IMR-90 (cell line): ENCODE results near the gene MRM2. TPM values are rescaled to one million over a fixed set of nuclear protein-coding genes. Genes with fewer than 3 reads are reported as not detected.
A peak's percentile ranks its signal among the peaks of the same experiment; 100 is the strongest.

Experiments used
- ATAC-seq: fragments of 200-7000 bp; cut with Tn5 transposase; 2 replicates; pipeline ENCODE4 v1.9.1; 2020; ENCODE audit warnings: low read depth, mild to moderate bottlenecking, moderate library complexity
- BruUV-seq: library from RNA; stranded (reverse); fragments of 400-500 nt; replicated peaks from 2 replicates; lab custom pipeline; 2021; lab: Mats Ljungman, UMichigan
- CTCF ChIA-PET: fragments of 300-600 bp; formaldehyde crosslinking; extraction: SDS; loops from one replicate; lab custom pipeline; 2021; ENCODE audit warnings: antibody characterized with exemption; lab: Yijun Ruan, JAX
- POLR2A ChIA-PET: fragments of 300-600 bp; sonication (Branson Sonifier 250); formaldehyde crosslinking; loops from one replicate; lab custom pipeline; 2022; ENCODE audit warnings: antibody characterized with exemption; ENCODE audit not compliant: unreplicated experiment; lab: Charles Lee
- DNase-seq: peaks from one replicate; pipeline ENCODE4 v3.0.0; 2013
- H2AFZ ChIP-seq: replicated peaks from 2 replicates; pipeline ENCODE3; 2013; ENCODE audit warnings: low read length, mild to moderate bottlenecking; ENCODE audit not compliant: poor library complexity
- H2AK5ac ChIP-seq: 2 replicates; pipeline ENCODE4 v1.6.1; 2013; ENCODE audit warnings: low read depth, low read length, inconsistent platforms
- H2AK9ac ChIP-seq: replicated peaks from 2 replicates; pipeline ENCODE3; 2013; ENCODE audit warnings: mild to moderate bottlenecking, low read depth, low read length, moderate library complexity; ENCODE audit not compliant: poor library complexity
- H2BK120ac ChIP-seq: 2 replicates; pipeline ENCODE4 v1.6.1; 2013; ENCODE audit warnings: low read depth, low read length, inconsistent platforms
- H2BK15ac ChIP-seq: 3 replicates; pipeline ENCODE4 v1.6.1; 2013; ENCODE audit warnings: low read depth, low read length, inconsistent platforms
- H2BK20ac ChIP-seq: 2 replicates; pipeline ENCODE4 v1.6.1; 2013; ENCODE audit warnings: low read depth, mild to moderate bottlenecking, inconsistent platforms, low read length, moderate library complexity
- H2BK5ac ChIP-seq: 2 replicates; pipeline ENCODE4 v1.6.1; 2013; ENCODE audit warnings: mild to moderate bottlenecking, low read depth, low read length, inconsistent platforms; ENCODE audit not compliant: poor library complexity, severe bottlenecking
- H3K14ac ChIP-seq: replicated peaks from 2 replicates; pipeline ENCODE4 v1.6.1; 2013; ENCODE audit warnings: low read depth, low read length, inconsistent platforms
- H3K18ac ChIP-seq: 2 replicates; pipeline ENCODE4 v1.6.1; 2013; ENCODE audit warnings: low read depth, low read length, control low read depth
- H3K23ac ChIP-seq: 2 replicates; pipeline ENCODE4 v1.6.1; 2013; ENCODE audit warnings: low read depth, low read length, inconsistent platforms
- H3K27ac ChIP-seq: 2 replicates; pipeline ENCODE4 v1.5.1; 2013; ENCODE audit warnings: mild to moderate bottlenecking, control low read depth, low read length; ENCODE audit not compliant: insufficient read depth
- H3K27me3 ChIP-seq: 2 replicates; pipeline ENCODE4 v1.6.1; 2013; ENCODE audit warnings: low read length; ENCODE audit not compliant: control insufficient read depth, insufficient read depth
- H3K36me3 ChIP-seq: 2 replicates; pipeline ENCODE4 v1.6.1; 2013; ENCODE audit warnings: low read length, mixed read lengths; ENCODE audit not compliant: control insufficient read depth, insufficient read depth
- H3K4ac ChIP-seq: 2 replicates; pipeline ENCODE4 v1.6.1; 2013; ENCODE audit warnings: low read depth, low read length, inconsistent platforms
- H3K4me1 ChIP-seq: 2 replicates; pipeline ENCODE4 v1.6.1; 2013; ENCODE audit warnings: low read length, mixed read lengths; ENCODE audit not compliant: control insufficient read depth, insufficient read depth
- H3K4me2 ChIP-seq: 2 replicates; pipeline ENCODE4 v1.6.1; 2013; ENCODE audit warnings: low read depth, mild to moderate bottlenecking, control low read depth, low read length, moderate library complexity
- H3K4me3 ChIP-seq: 2 replicates; pipeline ENCODE4 v1.5.1; 2013; ENCODE audit warnings: low read depth, mild to moderate bottlenecking, control low read depth, low read length, moderate library complexity; ENCODE audit not compliant: insufficient read depth
- H3K56ac ChIP-seq: 2 replicates; pipeline ENCODE4 v1.6.1; 2013; ENCODE audit warnings: low read length, inconsistent platforms; ENCODE audit not compliant: insufficient read depth; ENCODE audit errors: extremely low read depth
- H3K79me1 ChIP-seq, 2 experiments: 2 replicates each; pipeline ENCODE4 v1.6.1; 2013; ENCODE audit warnings: low read length in 2 of 2, inconsistent platforms in 1 of 2, low read depth in 1 of 2
- H3K9ac ChIP-seq: 2 replicates; pipeline ENCODE4 v1.6.1; 2013; ENCODE audit warnings: low read depth, low read length, control low read depth
- H3K9me1 ChIP-seq: 2 replicates; pipeline ENCODE4 v1.6.1; 2013; ENCODE audit warnings: low read length, inconsistent platforms; ENCODE audit not compliant: insufficient read depth
- H3K9me3 ChIP-seq: 2 replicates; pipeline ENCODE4 v1.6.1; 2013; ENCODE audit warnings: low read length; ENCODE audit not compliant: control insufficient read depth, insufficient read depth
- H4K20me1 ChIP-seq: 2 replicates; pipeline ENCODE4 v1.6.1; 2013; ENCODE audit warnings: low read length, inconsistent platforms; ENCODE audit not compliant: insufficient read depth
- H4K5ac ChIP-seq: 2 replicates; pipeline ENCODE4 v1.6.1; 2013; ENCODE audit warnings: mild to moderate bottlenecking, low read depth, low read length, control low read depth
- H4K8ac ChIP-seq, 2 experiments: 2 replicates each; pipeline ENCODE4 v1.6.1; 2013; ENCODE audit warnings: low read depth in 2 of 2, low read length in 2 of 2, control low read depth in 1 of 2, inconsistent platforms in 1 of 2
- H4K91ac ChIP-seq: 2 replicates; pipeline ENCODE4 v1.6.1; 2013; ENCODE audit warnings: low read depth, low read length, inconsistent platforms; ENCODE audit not compliant: insufficient read depth
- BHLHE40 ChIP-seq: fragments of 150-350 bp; IDR thresholded peaks from 2 replicates; pipeline ENCODE4 v1.6.1; 2016; ENCODE audit warnings: mild to moderate bottlenecking, low read depth, low read length
- CEBPB ChIP-seq: IDR thresholded peaks from 2 replicates; pipeline ENCODE4 v1.6.1; 2012; ENCODE audit warnings: low read depth, low read length, improper control_type of control experiment
- CHD1 ChIP-seq: IDR thresholded peaks from 2 replicates; pipeline ENCODE4 v1.6.1; 2012; ENCODE audit warnings: low read depth, low read length, improper control_type of control experiment
- CTCF ChIP-seq: conservative IDR thresholded peaks from 2 replicates; pipeline ENCODE4 v1.5.1; 2012; ENCODE audit warnings: mild to moderate bottlenecking, low read depth, low read length, improper control_type of control experiment
- ELK1 ChIP-seq: fragments of 150-350 bp; IDR thresholded peaks from 2 replicates; pipeline ENCODE4 v1.6.1; 2016; ENCODE audit warnings: low read depth, mild to moderate bottlenecking, low read length, moderate library complexity, borderline replicate concordance
- FOS ChIP-seq: fragments of 150-350 bp; IDR thresholded peaks from 2 replicates; pipeline ENCODE4 v1.6.1; 2016; ENCODE audit warnings: low read depth, low read length
- MAFK ChIP-seq: IDR thresholded peaks from 2 replicates; pipeline ENCODE4 v1.6.1; 2012; ENCODE audit warnings: low read depth, low read length, improper control_type of control experiment
- MAZ ChIP-seq: IDR thresholded peaks from 2 replicates; pipeline ENCODE4 v1.6.1; 2012; ENCODE audit warnings: low read depth, mild to moderate bottlenecking, low read length, improper control_type of control experiment, moderate library complexity, borderline replicate concordance
- MXI1 ChIP-seq: IDR thresholded peaks from 2 replicates; pipeline ENCODE4 v1.6.1; 2012; ENCODE audit warnings: low read depth, mild to moderate bottlenecking, low read length, moderate library complexity, borderline replicate concordance
- NFE2L2 ChIP-seq: fragments of 150-350 bp; IDR thresholded peaks from 2 replicates; pipeline ENCODE4 v1.6.1; 2016; ENCODE audit warnings: low read depth, mild to moderate bottlenecking, low read length
- POLR2A ChIP-seq: IDR thresholded peaks from 2 replicates; pipeline ENCODE4 v1.6.1; 2012; ENCODE audit warnings: mild to moderate bottlenecking, low read depth, low read length
- RAD21 ChIP-seq: IDR thresholded peaks from 2 replicates; pipeline ENCODE4 v1.6.1; 2012; ENCODE audit warnings: low read length, improper control_type of control experiment
- RCOR1 ChIP-seq: IDR thresholded peaks from 2 replicates; pipeline ENCODE4 v1.6.1; 2012; ENCODE audit warnings: mild to moderate bottlenecking, low read length, improper control_type of control experiment; ENCODE audit not compliant: insufficient replicate concordance
- RFX5 ChIP-seq: IDR thresholded peaks from 2 replicates; pipeline ENCODE4 v1.8.0; 2012; ENCODE audit warnings: low read depth, mild to moderate bottlenecking, low read length, moderate library complexity
- USF2 ChIP-seq: fragments of 150-350 bp; IDR thresholded peaks from 2 replicates; pipeline ENCODE4 v1.6.1; 2017; ENCODE audit warnings: mild to moderate bottlenecking, antibody characterized with exemption, low read length, low read depth
- WGBS, 2 experiments: methylation state at CpG; one replicate each; pipeline versions ENCODE4 v1.1.5 to v1.1.7; 2013; ENCODE audit warnings: missing lambda C conversion rate in 2 of 2; ENCODE audit not compliant: insufficient read length in 1 of 2; ENCODE audit errors: extremely low coverage in 2 of 2; 5-methylcytosine and 5-hydroxymethylcytosine counted together
- dilution Hi-C: fragments of 300-500 bp; cut with HindIII; formaldehyde crosslinking; loops from one replicate; pipeline ENCODE4 v1.14.3; 2018; ENCODE audit warnings: low sequenced_read_pairs; ENCODE audit not compliant: unreplicated experiment
- in situ Hi-C: fragments of 300-500 bp; cut with MboI; formaldehyde crosslinking; loops from 3 replicates; pipeline ENCODE4 v1.14.3; 2019; ENCODE audit warnings: low sequenced_read_pairs, inconsistent platforms, mixed read lengths
- intact Hi-C: fragments of 100-400 bp; cut with micrococcal nuclease; formaldehyde crosslinking; loops from 2 replicates; pipeline ENCODE4 v1.10.0; 2022
- polyA plus RNA-seq, 3 experiments: library from polyadenylated mRNA; depleted of rRNA; stranded (reverse); fragments of >200 nt; gene quantifications; 2 replicates each; pipeline ENCODE4 v1.2.3, GENCODE V29; 2012; ENCODE audit warnings: low replicate concordance in 1 of 3
- total RNA-seq: library from RNA; depleted of rRNA; stranded (reverse); fragments of >200 nt; gene quantifications from 2 replicates; pipeline ENCODE4 v1.2.3, GENCODE V29; 2012

The MRM2 gene
- total and polyA plus RNA-seq, 2 of the 4 experiments (the other 2 are of a cell fraction), result 19.1 to 23.8 TPM

- Histone ChIP-seq H3K14ac (peak overlapping the region; percentile 94), H2AK9ac (peak overlapping the region; percentile 63), H2AFZ (peak overlapping the region; percentile 92), H3K4me3 (no peak overlapping the region), H4K8ac (peak overlapping the region; percentile 69 to 95), H3K27me3 (no peaks in the 10 kb centered on the region), H4K5ac (peak overlapping the region; percentile 57), H3K4me1 (peaks cover 16% of the 10 kb centered on the region), H2BK15ac (peak overlapping the region; percentile 82; the same call in 2 of the 3 replicates), H2BK5ac (peak overlapping the region; percentile 77), H3K23ac (peak overlapping the region; percentile 47), H4K20me1 (no peaks in the 10 kb centered on the region; the same call in 1 of the 2 replicates), H3K27ac (peak overlapping the region; percentile 76), H3K9me3 (no peaks in the 10 kb centered on the region), H4K91ac (peak overlapping the region; percentile 94), H3K56ac (peak overlapping the region; percentile 84; the same call in 1 of the 2 replicates), H2BK120ac (peak overlapping the region; percentile 87), H3K79me1 (peaks cover 0 to 41% of the 10 kb centered on the region in 2 experiments; a peak in 2 of 4 replicates), H3K9ac (peak overlapping the region; percentile 37), H3K4me2 (no peak overlapping the region), H3K9me1 (peaks cover 20% of the 10 kb centered on the region), H2BK20ac (peak overlapping the region; percentile 90), H2AK5ac (peak overlapping the region; percentile 100), H3K36me3 (peaks cover 9% of the 10 kb centered on the region), H3K18ac (peak overlapping the region; percentile 2), H3K4ac (peak overlapping the region; percentile 93)
- in situ Hi-C loops (no loop called here), intact Hi-C loops (loop anchor here (5.0 kb wide), 2 partner anchors 62 to 217 kb away; partner anchors contain the start of gene SNX8), dilution Hi-C loops (no loop called here)
- no peak for ATAC-seq
- DNase-seq, result no peak
- 40% methylated on average over 1 of the region's 27 CpGs; no CpG with 5 or more reads in 1 of the 2 experiments for WGBS, 2 experiments
- POLR2A ChIA-PET, result interaction anchor here (1.0 kb wide), 1 partner anchor 16 kb away, joined by 4 read pairs; no protein-coding TSS in a partner anchor
- CTCF ChIA-PET, result no interaction called here
- BruUV-seq, result no TSS peak
- TF ChIP-seq BHLHE40, result no peak
- no peak for TF ChIP-seq MXI1
- no peak for TF ChIP-seq MAFK
- TF ChIP-seq CTCF, result no peak
- no peak for TF ChIP-seq POLR2A
- TF ChIP-seq RFX5, result no peak
- TF ChIP-seq ELK1, result no peak
- no peak for TF ChIP-seq USF2
- TF ChIP-seq FOS, result no peak
- TF ChIP-seq CHD1, result no peak
- TF ChIP-seq RAD21, result no peak
- no peak for TF ChIP-seq RCOR1
- TF ChIP-seq NFE2L2, result no peak
- no peak for TF ChIP-seq CEBPB
- no peak for TF ChIP-seq MAZ
These were observed 7.8 kb upstream of the MRM2 start for GRCh38 chr7:2249744-2250323.
